IMR-90 (cell line): ENCODE data around the gene BCDIN3D. TPM values are rescaled to one million over a fixed set of nuclear protein-coding genes. Genes with fewer than 3 reads are reported as not detected.
"Not testable (repeated sequence)": the region's sequence is repeated elsewhere in the genome, so short reads cannot be mapped to it uniquely, and the experiment has no call there.

Source experiments
- ATAC-seq: fragments of 200-7000 bp; cut with Tn5 transposase; 2 replicates; pipeline ENCODE4 v1.9.1; 2020; ENCODE audit warnings: low read depth, mild to moderate bottlenecking, moderate library complexity
- BruUV-seq: library from RNA; stranded (reverse); fragments of 400-500 nt; replicated peaks from 2 replicates; lab custom pipeline; 2021; lab: Mats Ljungman, UMichigan
- CTCF ChIA-PET: fragments of 300-600 bp; formaldehyde crosslinking; extraction: SDS; loops from one replicate; lab custom pipeline; 2021; ENCODE audit warnings: antibody characterized with exemption; lab: Yijun Ruan, JAX
- POLR2A ChIA-PET: fragments of 300-600 bp; sonication (Branson Sonifier 250); formaldehyde crosslinking; loops from one replicate; lab custom pipeline; 2022; ENCODE audit warnings: antibody characterized with exemption; ENCODE audit not compliant: unreplicated experiment; lab: Charles Lee
- DNase-seq: peaks from one replicate; pipeline ENCODE4 v3.0.0; 2013
- H2AFZ ChIP-seq: replicated peaks from 2 replicates; pipeline ENCODE3; 2013; ENCODE audit warnings: low read length, mild to moderate bottlenecking; ENCODE audit not compliant: poor library complexity
- H2AK5ac ChIP-seq: 2 replicates; pipeline ENCODE4 v1.6.1; 2013; ENCODE audit warnings: low read depth, low read length, inconsistent platforms
- H2AK9ac ChIP-seq: replicated peaks from 2 replicates; pipeline ENCODE3; 2013; ENCODE audit warnings: mild to moderate bottlenecking, low read depth, low read length, moderate library complexity; ENCODE audit not compliant: poor library complexity
- H2BK120ac ChIP-seq: 2 replicates; pipeline ENCODE4 v1.6.1; 2013; ENCODE audit warnings: low read depth, low read length, inconsistent platforms
- H2BK15ac ChIP-seq: 3 replicates; pipeline ENCODE4 v1.6.1; 2013; ENCODE audit warnings: low read depth, low read length, inconsistent platforms
- H2BK20ac ChIP-seq: 2 replicates; pipeline ENCODE4 v1.6.1; 2013; ENCODE audit warnings: low read depth, mild to moderate bottlenecking, inconsistent platforms, low read length, moderate library complexity
- H2BK5ac ChIP-seq: 2 replicates; pipeline ENCODE4 v1.6.1; 2013; ENCODE audit warnings: mild to moderate bottlenecking, low read depth, low read length, inconsistent platforms; ENCODE audit not compliant: poor library complexity, severe bottlenecking
- H3K14ac ChIP-seq: replicated peaks from 2 replicates; pipeline ENCODE4 v1.6.1; 2013; ENCODE audit warnings: low read depth, low read length, inconsistent platforms
- H3K18ac ChIP-seq: 2 replicates; pipeline ENCODE4 v1.6.1; 2013; ENCODE audit warnings: low read depth, low read length, control low read depth
- H3K23ac ChIP-seq: 2 replicates; pipeline ENCODE4 v1.6.1; 2013; ENCODE audit warnings: low read depth, low read length, inconsistent platforms
- H3K27ac ChIP-seq: 2 replicates; pipeline ENCODE4 v1.5.1; 2013; ENCODE audit warnings: mild to moderate bottlenecking, control low read depth, low read length; ENCODE audit not compliant: insufficient read depth
- H3K27me3 ChIP-seq: 2 replicates; pipeline ENCODE4 v1.6.1; 2013; ENCODE audit warnings: low read length; ENCODE audit not compliant: control insufficient read depth, insufficient read depth
- H3K36me3 ChIP-seq: 2 replicates; pipeline ENCODE4 v1.6.1; 2013; ENCODE audit warnings: low read length, mixed read lengths; ENCODE audit not compliant: control insufficient read depth, insufficient read depth
- H3K4ac ChIP-seq: 2 replicates; pipeline ENCODE4 v1.6.1; 2013; ENCODE audit warnings: low read depth, low read length, inconsistent platforms
- H3K4me1 ChIP-seq: 2 replicates; pipeline ENCODE4 v1.6.1; 2013; ENCODE audit warnings: low read length, mixed read lengths; ENCODE audit not compliant: control insufficient read depth, insufficient read depth
- H3K4me2 ChIP-seq: 2 replicates; pipeline ENCODE4 v1.6.1; 2013; ENCODE audit warnings: low read depth, mild to moderate bottlenecking, control low read depth, low read length, moderate library complexity
- H3K4me3 ChIP-seq: 2 replicates; pipeline ENCODE4 v1.5.1; 2013; ENCODE audit warnings: low read depth, mild to moderate bottlenecking, control low read depth, low read length, moderate library complexity; ENCODE audit not compliant: insufficient read depth
- H3K56ac ChIP-seq: 2 replicates; pipeline ENCODE4 v1.6.1; 2013; ENCODE audit warnings: low read length, inconsistent platforms; ENCODE audit not compliant: insufficient read depth; ENCODE audit errors: extremely low read depth
- H3K79me1 ChIP-seq, 2 experiments: 2 replicates each; pipeline ENCODE4 v1.6.1; 2013; ENCODE audit warnings: low read length in 2 of 2, inconsistent platforms in 1 of 2, low read depth in 1 of 2
- H3K9ac ChIP-seq: 2 replicates; pipeline ENCODE4 v1.6.1; 2013; ENCODE audit warnings: low read depth, low read length, control low read depth
- H3K9me1 ChIP-seq: 2 replicates; pipeline ENCODE4 v1.6.1; 2013; ENCODE audit warnings: low read length, inconsistent platforms; ENCODE audit not compliant: insufficient read depth
- H3K9me3 ChIP-seq: 2 replicates; pipeline ENCODE4 v1.6.1; 2013; ENCODE audit warnings: low read length; ENCODE audit not compliant: control insufficient read depth, insufficient read depth
- H4K20me1 ChIP-seq: 2 replicates; pipeline ENCODE4 v1.6.1; 2013; ENCODE audit warnings: low read length, inconsistent platforms; ENCODE audit not compliant: insufficient read depth
- H4K5ac ChIP-seq: 2 replicates; pipeline ENCODE4 v1.6.1; 2013; ENCODE audit warnings: mild to moderate bottlenecking, low read depth, low read length, control low read depth
- H4K8ac ChIP-seq, 2 experiments: 2 replicates each; pipeline ENCODE4 v1.6.1; 2013; ENCODE audit warnings: low read depth in 2 of 2, low read length in 2 of 2, control low read depth in 1 of 2, inconsistent platforms in 1 of 2
- H4K91ac ChIP-seq: 2 replicates; pipeline ENCODE4 v1.6.1; 2013; ENCODE audit warnings: low read depth, low read length, inconsistent platforms; ENCODE audit not compliant: insufficient read depth
- MAZ ChIP-seq: IDR thresholded peaks from 2 replicates; pipeline ENCODE4 v1.6.1; 2012; ENCODE audit warnings: low read depth, mild to moderate bottlenecking, low read length, improper control_type of control experiment, moderate library complexity, borderline replicate concordance
- WGBS, 2 experiments: methylation state at CpG; one replicate each; pipeline versions ENCODE4 v1.1.5 to v1.1.7; 2013; ENCODE audit warnings: missing lambda C conversion rate in 2 of 2; ENCODE audit not compliant: insufficient read length in 1 of 2; ENCODE audit errors: extremely low coverage in 2 of 2; 5-methylcytosine and 5-hydroxymethylcytosine counted together
- dilution Hi-C: fragments of 300-500 bp; cut with HindIII; formaldehyde crosslinking; loops from one replicate; pipeline ENCODE4 v1.14.3; 2018; ENCODE audit warnings: low sequenced_read_pairs; ENCODE audit not compliant: unreplicated experiment
- in situ Hi-C: fragments of 300-500 bp; cut with MboI; formaldehyde crosslinking; loops from 3 replicates; pipeline ENCODE4 v1.14.3; 2019; ENCODE audit warnings: low sequenced_read_pairs, inconsistent platforms, mixed read lengths
- intact Hi-C: fragments of 100-400 bp; cut with micrococcal nuclease; formaldehyde crosslinking; loops from 2 replicates; pipeline ENCODE4 v1.10.0; 2022
- polyA plus RNA-seq, 3 experiments: library from polyadenylated mRNA; depleted of rRNA; stranded (reverse); fragments of >200 nt; gene quantifications; 2 replicates each; pipeline ENCODE4 v1.2.3, GENCODE V29; 2012; ENCODE audit warnings: low replicate concordance in 1 of 3
- total RNA-seq: library from RNA; depleted of rRNA; stranded (reverse); fragments of >200 nt; gene quantifications from 2 replicates; pipeline ENCODE4 v1.2.3, GENCODE V29; 2012

The BCDIN3D gene
- total and polyA plus RNA-seq, 2 of the 4 experiments (the other 2 are of a cell fraction) = 2.3 TPM

DNA sequence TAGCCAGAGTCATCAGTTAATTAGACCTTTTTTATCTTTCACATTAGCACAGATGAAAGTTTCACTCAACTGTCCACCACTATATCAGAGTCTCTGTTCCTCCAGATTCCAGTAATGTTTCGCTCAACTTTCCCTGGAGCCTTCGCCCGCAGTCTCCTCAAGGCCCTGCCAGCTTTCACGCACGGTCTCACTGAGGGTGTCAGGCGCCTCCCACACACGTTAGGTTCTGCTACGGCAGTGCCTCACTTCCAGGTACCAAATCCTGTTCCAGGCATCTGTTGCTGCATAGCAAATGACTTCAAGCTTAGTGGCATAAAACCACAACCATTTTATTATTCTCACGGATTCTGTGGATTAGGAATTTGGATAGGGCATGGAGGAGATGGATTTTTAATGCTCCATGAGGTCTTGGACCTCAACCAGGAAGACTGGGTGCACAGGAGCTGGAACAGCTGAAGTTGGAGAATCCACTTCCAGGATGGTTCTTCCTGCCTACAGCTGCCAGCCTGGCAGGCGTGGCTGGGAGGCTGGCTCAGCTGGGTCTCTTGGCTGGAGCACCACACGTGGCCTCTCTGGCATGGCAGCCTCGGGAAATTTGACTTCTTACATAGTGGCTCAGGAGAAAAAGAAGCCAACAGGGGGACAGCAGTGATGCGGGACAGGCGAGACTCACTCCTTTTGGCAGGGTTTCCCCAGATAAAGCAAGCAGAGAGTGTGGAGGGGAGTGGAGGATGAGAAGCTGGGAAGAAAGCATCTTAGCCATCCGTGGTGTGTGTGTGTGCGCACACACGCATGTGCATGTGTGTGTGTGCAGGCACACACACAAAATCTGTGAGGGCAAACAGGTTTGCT is 21.3 kb upstream of the BCDIN3D start (continued):
- no peak for TF ChIP-seq MAZ

DNA sequence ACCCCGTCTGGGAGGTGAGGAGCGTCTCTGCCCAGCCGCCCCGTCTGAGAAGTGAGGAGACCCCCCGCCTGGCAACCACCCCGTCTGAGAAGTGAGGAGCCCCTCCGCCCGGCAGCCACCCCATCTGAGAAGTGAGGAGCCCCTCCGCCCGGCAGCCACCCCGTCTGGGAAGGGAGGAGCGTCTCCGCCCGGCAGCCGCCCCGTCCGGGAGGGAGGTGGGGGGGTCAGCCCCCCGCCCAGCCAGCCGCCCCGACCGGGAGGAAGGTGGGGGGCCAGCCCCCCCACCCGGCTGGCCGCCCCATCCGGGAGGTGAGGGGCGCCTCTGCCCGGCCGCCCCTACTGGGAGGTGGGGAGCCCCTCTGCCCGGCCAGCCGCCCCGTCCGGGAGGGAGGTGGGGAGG is 18.0 kb upstream of the BCDIN3D start:
- H3K4me3 ChIP-seq, H3K4me2 ChIP-seq, H3K9me3 ChIP-seq, H4K91ac ChIP-seq, H2BK20ac ChIP-seq, ATAC-seq, BruUV-seq, H2AK9ac ChIP-seq, H3K18ac ChIP-seq, H3K79me1 ChIP-seq, H3K9me1 ChIP-seq, H2BK5ac ChIP-seq, CTCF ChIA-PET, POLR2A ChIA-PET, H2AFZ ChIP-seq, H2BK120ac ChIP-seq, H3K9ac ChIP-seq, H4K8ac ChIP-seq, H3K27ac ChIP-seq, H3K23ac ChIP-seq, H3K4me1 ChIP-seq, H2AK5ac ChIP-seq, H4K5ac ChIP-seq, dilution Hi-C loops, H2BK15ac ChIP-seq, H3K36me3 ChIP-seq, DNase-seq, intact Hi-C loops, H3K14ac ChIP-seq, H3K4ac ChIP-seq, H4K20me1 ChIP-seq, in situ Hi-C loops, H3K56ac ChIP-seq: not testable (repeated sequence)
- WGBS, 2 experiments = no CpG with 5 or more reads among the region's 31 CpGs
- H3K27me3 ChIP-seq = peaks cover 24% of the 10 kb centered on the region

DNA sequence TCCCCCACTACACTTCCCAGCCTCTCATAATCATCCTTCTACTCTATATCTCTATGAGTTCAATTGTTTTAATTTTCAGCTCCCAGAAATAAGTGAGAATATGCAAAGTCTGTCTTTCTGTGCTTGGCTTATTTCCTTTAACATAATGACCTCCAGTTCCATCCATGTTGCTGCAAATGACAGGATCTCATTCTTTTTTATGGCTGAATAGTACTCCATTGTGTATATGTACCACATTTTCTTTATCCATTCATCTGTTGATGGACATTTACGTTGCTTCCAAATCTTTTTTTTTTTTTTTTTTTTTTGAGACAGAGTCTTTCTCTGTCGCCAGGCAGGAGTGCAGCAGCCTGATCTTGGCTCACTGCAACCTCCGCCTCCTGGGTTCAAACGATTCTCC is 13.0 kb upstream of the BCDIN3D start:
- H3K9ac ChIP-seq, H3K14ac ChIP-seq, H2AK9ac ChIP-seq, DNase-seq, H2AK5ac ChIP-seq, POLR2A ChIA-PET, dilution Hi-C loops, BruUV-seq, H2AFZ ChIP-seq, H4K91ac ChIP-seq, H3K4me2 ChIP-seq, H4K20me1 ChIP-seq, ATAC-seq, H3K36me3 ChIP-seq, CTCF ChIA-PET, H2BK15ac ChIP-seq, H3K4me1 ChIP-seq, H3K9me3 ChIP-seq, in situ Hi-C loops, intact Hi-C loops, H2BK120ac ChIP-seq, H3K56ac ChIP-seq, H3K9me1 ChIP-seq, H4K5ac ChIP-seq, H4K8ac ChIP-seq, H3K27ac ChIP-seq, H3K18ac ChIP-seq, H2BK5ac ChIP-seq, H3K79me1 ChIP-seq, H3K23ac ChIP-seq, H3K4ac ChIP-seq, H2BK20ac ChIP-seq, H3K4me3 ChIP-seq: not testable (repeated sequence)
- peaks cover 21% of the 10 kb centered on the region for H3K27me3 ChIP-seq
- WGBS, 2 experiments = no CpG with 5 or more reads among the region's 4 CpGs
